GM12878 (cell line): ENCODE results near the gene MACROD2. TPM values are rescaled to one million over a fixed set of nuclear protein-coding genes. Genes with fewer than 3 reads are reported as not detected.

ENCODE experiments used
- ATAC-seq: fragments of 200-7000 bp; cut with Tn5 transposase; 3 replicates; pipeline ENCODE4 v1.9.1; 2020; ENCODE audit warnings: mild to moderate bottlenecking, moderate library complexity
- BruUV-seq: library from RNA; stranded (reverse); fragments of 400-500 nt; replicated peaks from 2 replicates; lab custom pipeline; 2021; lab: Mats Ljungman, UMichigan
- CTCF ChIA-PET: fragments of 300-600 bp; sonication (Branson Sonifier 250); formaldehyde crosslinking; extraction: SDS; loops from one replicate; lab custom pipeline; 2021; ENCODE audit warnings: inconsistent platforms; lab: Yijun Ruan, JAX
- POLR2A ChIA-PET: fragments of 350-600 bp; formaldehyde crosslinking; extraction: SDS; loops from one replicate; lab custom pipeline; 2021; ENCODE audit warnings: inconsistent platforms; lab: Charles Lee
- RAD21 ChIA-PET: fragments of 300-600 bp; sonication (Branson Sonifier 250); formaldehyde crosslinking; loops from one replicate; lab custom pipeline; 2023; ENCODE audit warnings: antibody characterized with exemption; ENCODE audit not compliant: unreplicated experiment; lab: Charles Lee
- SMC1A ChIA-PET: fragments of 300-600 bp; sonication (Branson Sonifier 250); formaldehyde crosslinking; loops from one replicate; lab custom pipeline; 2023; ENCODE audit not compliant: unreplicated experiment, uncharacterized antibody; lab: Charles Lee
- DNase-seq: peaks from one replicate; pipeline ENCODE4 v3.0.0-alpha.2; 2011; ENCODE audit warnings: low read depth, low spot score
- FAIRE-seq: peaks from 3 replicates; lab custom pipeline; 2011; peaks lifted over from hg19 to GRCh38; lab: Jason Lieb, UNC
- H2AFZ ChIP-seq: 2 replicates; pipeline ENCODE4 v1.6.0; 2011; ENCODE audit warnings: low read depth, low read length, control low read depth; ENCODE audit not compliant: control insufficient read depth
- H3K27ac ChIP-seq: 2 replicates; pipeline ENCODE4 v1.5.1; 2011; ENCODE audit warnings: control low read depth; ENCODE audit not compliant: control insufficient read depth, insufficient read depth
- H3K27me3 ChIP-seq, 2 experiments: replicated peaks in 1 of 2; 2 replicates each; pipeline versions ENCODE4 v1.6.0 to v1.6.1; 2011; ENCODE audit warnings: low read length in 1 of 2; ENCODE audit not compliant: control insufficient read depth in 2 of 2, insufficient read depth in 2 of 2
- H3K36me3 ChIP-seq, 2 experiments: 2 replicates each; pipeline ENCODE4 v1.5.1; 2011; ENCODE audit warnings: low read length in 1 of 2; ENCODE audit not compliant: control insufficient read depth in 2 of 2, insufficient read depth in 2 of 2
- H3K4me1 ChIP-seq: 2 replicates; pipeline ENCODE4 v1.6.1; 2011; ENCODE audit warnings: mild to moderate bottlenecking, low read length, moderate library complexity, mixed read lengths; ENCODE audit not compliant: control insufficient read depth, insufficient read depth
- H3K4me2 ChIP-seq: 2 replicates; pipeline ENCODE4 v1.6.0; 2011; ENCODE audit warnings: control low read depth; ENCODE audit not compliant: control insufficient read depth, insufficient read depth
- H3K4me3 ChIP-seq: fragments of 200-600 bp; sonication (generic); 2 replicates; pipeline ENCODE4 v1.5.1; 2016
- H3K79me2 ChIP-seq: 2 replicates; pipeline ENCODE4 v1.6.0; 2011; ENCODE audit warnings: low read length; ENCODE audit not compliant: control insufficient read depth, insufficient read depth
- H3K9ac ChIP-seq: 2 replicates; pipeline ENCODE4 v1.8.0; 2011; ENCODE audit warnings: low read length, control low read depth, mixed read lengths; ENCODE audit not compliant: control insufficient read depth, insufficient read depth
- H3K9me3 ChIP-seq: replicated peaks from 3 replicates; pipeline ENCODE4 v1.5.1; 2011; ENCODE audit warnings: mild to moderate bottlenecking, low read length; ENCODE audit not compliant: control insufficient read depth, insufficient read depth
- H4K20me1 ChIP-seq: 2 replicates; pipeline ENCODE4 v1.6.0; 2011; ENCODE audit not compliant: control insufficient read depth, insufficient read depth
- CUX1 ChIP-seq: IDR thresholded peaks from 2 replicates; pipeline ENCODE4 v1.6.1; 2012; ENCODE audit warnings: improper control_type of control experiment, low read depth, low read length; ENCODE audit not compliant: insufficient replicate concordance
- E2F4 ChIP-seq: IDR thresholded peaks from 2 replicates; pipeline ENCODE4 v1.6.1; 2012; ENCODE audit warnings: low read depth, low read length, improper control_type of control experiment
- EED ChIP-seq: sonication (generic); IDR thresholded peaks from 2 replicates; pipeline ENCODE4 v1.6.1; 2016; ENCODE audit warnings: antibody characterized with exemption, low read depth
- EGR1 ChIP-seq, 2 experiments: IDR thresholded peaks; 1 replicate in 1 of 2; 2 replicates in 1 of 2; pipeline ENCODE4 v1.6.1; 2011 to 2012; ENCODE audit warnings: low read depth in 2 of 2, low read length in 2 of 2, borderline replicate concordance in 1 of 2, mild to moderate bottlenecking in 1 of 2, moderate library complexity in 1 of 2
- KDM1A ChIP-seq: fragments of 200-600 bp; sonication (generic); IDR thresholded peaks from 2 replicates; pipeline ENCODE4 v1.6.1; 2016; ENCODE audit warnings: borderline replicate concordance
- NFYA ChIP-seq: IDR thresholded peaks from 2 replicates; pipeline ENCODE4 v1.6.1; 2011; ENCODE audit warnings: low read depth, mild to moderate bottlenecking, low read length, improper control_type of control experiment, borderline replicate concordance
- NR2C1 ChIP-seq: fragments of 450-650 bp; IDR thresholded peaks from 2 replicates; pipeline ENCODE4 v1.6.1; 2017; ENCODE audit warnings: antibody characterized with exemption, mild to moderate bottlenecking, moderate library complexity
- POLR2AphosphoS2 ChIP-seq: IDR thresholded peaks from 2 replicates; pipeline ENCODE4 v1.6.1; 2011; ENCODE audit warnings: low read depth, mild to moderate bottlenecking, low read length, improper control_type of control experiment, moderate library complexity
- POU2F2 ChIP-seq: IDR thresholded peaks from 3 replicates; pipeline ENCODE4 v1.6.1; 2011; ENCODE audit warnings: low read depth, mild to moderate bottlenecking, low read length, borderline replicate concordance
- RUNX3 ChIP-seq: IDR thresholded peaks from 2 replicates; pipeline ENCODE4 v1.6.1; 2012; ENCODE audit warnings: low read length, inconsistent platforms
- SIN3A ChIP-seq: IDR thresholded peaks from 2 replicates; pipeline ENCODE4 v1.6.1; 2012; ENCODE audit warnings: low read depth, low read length, improper control_type of control experiment
- TAF1 ChIP-seq: IDR thresholded peaks from 2 replicates; pipeline ENCODE4 v1.6.1; 2011; ENCODE audit warnings: mild to moderate bottlenecking, low read depth, low read length, borderline replicate concordance
- TCF3 ChIP-seq: IDR thresholded peaks from 2 replicates; pipeline ENCODE4 v1.6.1; 2012; ENCODE audit warnings: low read depth, mild to moderate bottlenecking, low read length, borderline replicate concordance; ENCODE audit not compliant: insufficient read depth
- WGBS: methylation state at CpG from one replicate; pipeline ENCODE4 v1.1.6; 2016; ENCODE audit warnings: low lambda C conversion rate; ENCODE audit not compliant: insufficient replicate concordance, insufficient coverage; ENCODE audit errors: missing lambda C conversion rate; 5-methylcytosine and 5-hydroxymethylcytosine counted together
- in situ Hi-C: fragments of 300-500 bp; cut with MboI; formaldehyde crosslinking; loops from 9 replicates; pipeline ENCODE4 v1.14.3; 2018; ENCODE audit warnings: mixed read lengths
- intact Hi-C: fragments of 100-400 bp; cut with micrococcal nuclease; formaldehyde crosslinking; loops from one replicate; pipeline ENCODE4 v1.14.2; 2022; ENCODE audit not compliant: unreplicated experiment
- polyA plus RNA-seq, 11 experiments: library from polyadenylated mRNA; depleted of rRNA in 4 of 11; unstranded in 6 of 11; stranded (reverse) in 5 of 11; fragments of >200 nt; fragmentation: Nextera tagmentation in 4 of 11; fragmentation: Illumina TruSeq in 1 of 11; extraction: Ambion mirVana in 4 of 11; extraction: Trizol in 1 of 11; gene quantifications; 1 replicate in 1 of 11; 2 replicates in 10 of 11; pipeline versions ENCODE4 v1.2.1 to v1.2.3, GENCODE V29; 2011 to 2016; ENCODE audit warnings: inconsistent platforms in 2 of 11, missing spikeins in 2 of 11, low read depth in 1 of 11
- total RNA-seq, 4 experiments: library from RNA; depleted of rRNA in 3 of 4; stranded (reverse); fragments of >200 nt in 3 of 4; fragmentation: Illumina TruSeq in 1 of 4; extraction: Trizol in 1 of 4; gene quantifications; 2 replicates each; pipeline versions ENCODE4 v1.2.1 to v1.2.3, GENCODE V29; 2013 to 2021
- TF ChIP-seq, protein P1 (sequence below): fragments of 150-350 bp; IDR thresholded peaks from 2 replicates; pipeline ENCODE4 v1.6.1; 2014; ENCODE audit warnings: mild to moderate bottlenecking, low read depth, low read length
- TF ChIP-seq, protein P2 (sequence below): fragments of 450-650 bp; IDR thresholded peaks from 2 replicates; pipeline ENCODE4 v1.6.1; 2016; ENCODE audit warnings: mild to moderate bottlenecking

Gene MACROD2
- total and polyA plus RNA-seq, 10 of the 15 experiments (the other 5 are each of a cell fraction or from before 2014, with no cell fraction given), result 1.1 to 21.5 (median 2.2) TPM

- TF ChIP-seq TAF1 (no peak), EED (no peak)
- TF ChIP-seq, protein P1, sequence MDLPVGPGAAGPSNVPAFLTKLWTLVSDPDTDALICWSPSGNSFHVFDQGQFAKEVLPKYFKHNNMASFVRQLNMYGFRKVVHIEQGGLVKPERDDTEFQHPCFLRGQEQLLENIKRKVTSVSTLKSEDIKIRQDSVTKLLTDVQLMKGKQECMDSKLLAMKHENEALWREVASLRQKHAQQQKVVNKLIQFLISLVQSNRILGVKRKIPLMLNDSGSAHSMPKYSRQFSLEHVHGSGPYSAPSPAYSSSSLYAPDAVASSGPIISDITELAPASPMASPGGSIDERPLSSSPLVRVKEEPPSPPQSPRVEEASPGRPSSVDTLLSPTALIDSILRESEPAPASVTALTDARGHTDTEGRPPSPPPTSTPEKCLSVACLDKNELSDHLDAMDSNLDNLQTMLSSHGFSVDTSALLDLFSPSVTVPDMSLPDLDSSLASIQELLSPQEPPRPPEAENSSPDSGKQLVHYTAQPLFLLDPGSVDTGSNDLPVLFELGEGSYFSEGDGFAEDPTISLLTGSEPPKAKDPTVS, result no peak
- TF ChIP-seq, all 136 proteins: peak for 0
These were observed 1560.6 kb downstream of the MACROD2 start (continued) for GRCh38 chr20:15555913-15556312.

GRCh38 chr20:15556869-15557268 is 1561.6 kb downstream of the MACROD2 start:
- RAD21 ChIA-PET, result no interaction called here
- no peak overlapping the region for H3K4me2 ChIP-seq
- in situ Hi-C loops (no loop called here), intact Hi-C loops (no loop called here)
- no peaks in the 10 kb centered on the region for H3K4me1 ChIP-seq
- CTCF ChIA-PET, result no interaction called here
- H3K9me3 ChIP-seq, result peaks cover 2% of the 10 kb centered on the region; the same call in 1 of the 3 replicates
- no peak overlapping the region for H3K4me3 ChIP-seq
- H3K79me2 ChIP-seq, result no peaks in the 10 kb centered on the region
- H2AFZ ChIP-seq, result no peak overlapping the region
- H4K20me1 ChIP-seq, result no peaks in the 10 kb centered on the region
- SMC1A ChIA-PET, result no interaction called here
- no peaks in the 10 kb centered on the region for H3K36me3 ChIP-seq
- no peak overlapping the region for H3K9ac ChIP-seq
- H3K27ac ChIP-seq, result no peak overlapping the region
- no peaks in the 10 kb centered on the region for H3K27me3 ChIP-seq
- no TSS peak for BruUV-seq
- POLR2A ChIA-PET, result no interaction called here
- 0% methylated on average over 1 of the region's 1 CpG for WGBS
- DNase-seq (no peak), FAIRE-seq (no peak), ATAC-seq (no peak)
- TF ChIP-seq, protein P2, sequence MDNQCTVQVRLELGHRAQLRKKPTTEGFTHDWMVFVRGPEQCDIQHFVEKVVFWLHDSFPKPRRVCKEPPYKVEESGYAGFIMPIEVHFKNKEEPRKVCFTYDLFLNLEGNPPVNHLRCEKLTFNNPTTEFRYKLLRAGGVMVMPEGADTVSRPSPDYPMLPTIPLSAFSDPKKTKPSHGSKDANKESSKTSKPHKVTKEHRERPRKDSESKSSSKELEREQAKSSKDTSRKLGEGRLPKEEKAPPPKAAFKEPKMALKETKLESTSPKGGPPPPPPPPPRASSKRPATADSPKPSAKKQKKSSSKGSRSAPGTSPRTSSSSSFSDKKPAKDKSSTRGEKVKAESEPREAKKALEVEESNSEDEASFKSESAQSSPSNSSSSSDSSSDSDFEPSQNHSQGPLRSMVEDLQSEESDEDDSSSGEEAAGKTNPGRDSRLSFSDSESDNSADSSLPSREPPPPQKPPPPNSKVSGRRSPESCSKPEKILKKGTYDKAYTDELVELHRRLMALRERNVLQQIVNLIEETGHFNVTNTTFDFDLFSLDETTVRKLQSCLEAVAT, result no peak
- TF ChIP-seq POLR2AphosphoS2 (no peak), E2F4 (no peak), POU2F2 (no peak), SIN3A (no peak), EGR1 (IDR thresholded peaks at IDR 0.05; ENCODE audit: borderline replicate concordance in 1 of 2, low read depth in 2 of 2, low read length in 2 of 2) (no peak), KDM1A (no peak), CUX1 (no peak), NR2C1 (no peak), TCF3 (no peak), RUNX3 (no peak), NFYA (no peak)
